Smooth muscle cell (in vitro differentiated cells): ENCODE data around the gene CERS1. TPM values are rescaled to one million over a fixed set of nuclear protein-coding genes. Genes with fewer than 3 reads are reported as not detected.
A peak's percentile ranks its signal among the peaks of the same experiment; 100 is the strongest.

Experiments used
- DNase-seq: peaks from one replicate; lab custom pipeline; 2025; ENCODE audit not compliant: unreplicated experiment; lab: John Stamatoyannopoulos, UW
- H2AFZ ChIP-seq: fragments of 200-600 bp; sonication (generic); 2 replicates; pipeline ENCODE4 v1.6.0; 2016; ENCODE audit warnings: antibody characterized with exemption, low read depth, mild to moderate bottlenecking
- H3F3A ChIP-seq: fragments of 200-600 bp; sonication (generic); 2 replicates; pipeline ENCODE4 v1.6.0; 2017; ENCODE audit warnings: antibody characterized with exemption, low read depth
- H3K27ac ChIP-seq: fragments of 200-600 bp; sonication (generic); 2 replicates; pipeline ENCODE4 v1.5.1; 2016; ENCODE audit warnings: low read depth, mild to moderate bottlenecking
- H3K27me3 ChIP-seq: fragments of 200-600 bp; sonication (generic); 2 replicates; pipeline ENCODE4 v1.6.1; 2016; ENCODE audit warnings: low read depth, mild to moderate bottlenecking
- H3K36me3 ChIP-seq: fragments of 200-600 bp; sonication (generic); 2 replicates; pipeline ENCODE4 v1.5.1; 2016; ENCODE audit warnings: low read depth
- H3K4me1 ChIP-seq: fragments of 200-600 bp; sonication (generic); 2 replicates; pipeline ENCODE4 v1.5.1; 2016; ENCODE audit warnings: low read depth
- H3K4me2 ChIP-seq: fragments of 200-600 bp; sonication (generic); 2 replicates; pipeline ENCODE4 v1.6.0; 2016; ENCODE audit warnings: mild to moderate bottlenecking
- H3K4me3 ChIP-seq: fragments of 200-600 bp; sonication (generic); 2 replicates; pipeline ENCODE4 v1.5.1; 2016; ENCODE audit warnings: mild to moderate bottlenecking
- H3K79me2 ChIP-seq: fragments of 200-600 bp; sonication (generic); 2 replicates; pipeline ENCODE4 v1.6.0; 2016; ENCODE audit warnings: low read depth, mild to moderate bottlenecking
- H3K9ac ChIP-seq: fragments of 200-600 bp; sonication (generic); 2 replicates; pipeline ENCODE4 v1.6.0; 2016; ENCODE audit warnings: low read depth
- H3K9me3 ChIP-seq: fragments of 200-600 bp; sonication (generic); replicated peaks from 2 replicates; pipeline ENCODE4 v1.5.1; 2016; ENCODE audit warnings: low read depth
- H4K20me1 ChIP-seq: fragments of 200-600 bp; sonication (generic); 2 replicates; pipeline ENCODE4 v1.6.0; 2016; ENCODE audit warnings: low read depth
- WGBS: methylation state at CpG from one replicate; pipeline ENCODE4 v1.1.7; 2016; ENCODE audit warnings: low lambda C conversion rate; 5-methylcytosine and 5-hydroxymethylcytosine counted together
- polyA plus RNA-seq: library from polyadenylated mRNA; unstranded; fragments of >200 nt; fragmentation: Nextera tagmentation; extraction: Ambion mirVana; gene quantifications from 2 replicates; pipeline ENCODE4 v1.2.1, GENCODE V29; 2016
- total RNA-seq: library from RNA; depleted of rRNA; stranded (reverse); fragments of >200 nt; gene quantifications from 2 replicates; pipeline ENCODE4 v1.2.3, GENCODE V29; 2014
- TF ChIP-seq, protein P1 (sequence below): fragments of 200-600 bp; sonication (generic); IDR thresholded peaks from 2 replicates; pipeline ENCODE4 v1.5.1; 2017; ENCODE audit warnings: borderline replicate concordance, mild to moderate bottlenecking, antibody characterized with exemption; ENCODE audit not compliant: insufficient read depth, poor library complexity, severe bottlenecking

CERS1 gene
- total and polyA plus RNA-seq, 2 experiments from 2014 or later, result 2.4 to 4.2 TPM

DNA sequence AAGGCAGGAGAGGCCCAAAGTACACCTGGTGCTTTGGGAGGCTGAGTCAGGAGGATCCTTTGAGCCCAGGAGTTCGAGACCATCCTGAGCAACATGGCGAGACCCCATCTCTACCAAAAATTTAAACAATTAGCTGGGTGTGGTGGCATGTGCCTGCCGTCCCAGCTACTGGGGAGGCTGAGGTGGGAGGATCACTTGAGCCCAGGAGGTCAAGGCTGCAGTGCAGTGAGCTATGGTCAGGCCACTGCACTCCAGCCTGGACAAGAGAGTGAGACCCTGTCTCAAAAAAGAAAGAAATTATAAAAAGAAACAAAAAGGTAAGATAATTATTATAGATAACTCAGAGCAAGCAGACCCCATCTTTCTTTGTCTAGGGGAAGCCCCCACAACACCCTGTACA, 43.2 kb upstream of the CERS1 start:
- no peak overlapping the region for H3K4me3 ChIP-seq
- H3K79me2 ChIP-seq, result peaks cover 20% of the 10 kb centered on the region
- no peaks in the 10 kb centered on the region for H3K27me3 ChIP-seq
- TF ChIP-seq, protein P1, sequence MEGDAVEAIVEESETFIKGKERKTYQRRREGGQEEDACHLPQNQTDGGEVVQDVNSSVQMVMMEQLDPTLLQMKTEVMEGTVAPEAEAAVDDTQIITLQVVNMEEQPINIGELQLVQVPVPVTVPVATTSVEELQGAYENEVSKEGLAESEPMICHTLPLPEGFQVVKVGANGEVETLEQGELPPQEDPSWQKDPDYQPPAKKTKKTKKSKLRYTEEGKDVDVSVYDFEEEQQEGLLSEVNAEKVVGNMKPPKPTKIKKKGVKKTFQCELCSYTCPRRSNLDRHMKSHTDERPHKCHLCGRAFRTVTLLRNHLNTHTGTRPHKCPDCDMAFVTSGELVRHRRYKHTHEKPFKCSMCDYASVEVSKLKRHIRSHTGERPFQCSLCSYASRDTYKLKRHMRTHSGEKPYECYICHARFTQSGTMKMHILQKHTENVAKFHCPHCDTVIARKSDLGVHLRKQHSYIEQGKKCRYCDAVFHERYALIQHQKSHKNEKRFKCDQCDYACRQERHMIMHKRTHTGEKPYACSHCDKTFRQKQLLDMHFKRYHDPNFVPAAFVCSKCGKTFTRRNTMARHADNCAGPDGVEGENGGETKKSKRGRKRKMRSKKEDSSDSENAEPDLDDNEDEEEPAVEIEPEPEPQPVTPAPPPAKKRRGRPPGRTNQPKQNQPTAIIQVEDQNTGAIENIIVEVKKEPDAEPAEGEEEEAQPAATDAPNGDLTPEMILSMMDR, result no peak
- WGBS, result 90% methylated on average over 3 of the region's 3 CpGs
- no peaks in the 10 kb centered on the region for H3K36me3 ChIP-seq
- H3K9me3 ChIP-seq, result no peaks in the 10 kb centered on the region
- H3K4me2 ChIP-seq, result peak overlapping the region; percentile 99
- H3K4me1 ChIP-seq, result peaks cover 6% of the 10 kb centered on the region
- H3K27ac ChIP-seq, result no peak overlapping the region
- peaks cover 14% of the 10 kb centered on the region for H4K20me1 ChIP-seq
- H3K9ac ChIP-seq, result no peak overlapping the region
- no peak overlapping the region for H2AFZ ChIP-seq
- H3F3A ChIP-seq, result no peaks in the 10 kb centered on the region
- DNase-seq, result no peak

DNA sequence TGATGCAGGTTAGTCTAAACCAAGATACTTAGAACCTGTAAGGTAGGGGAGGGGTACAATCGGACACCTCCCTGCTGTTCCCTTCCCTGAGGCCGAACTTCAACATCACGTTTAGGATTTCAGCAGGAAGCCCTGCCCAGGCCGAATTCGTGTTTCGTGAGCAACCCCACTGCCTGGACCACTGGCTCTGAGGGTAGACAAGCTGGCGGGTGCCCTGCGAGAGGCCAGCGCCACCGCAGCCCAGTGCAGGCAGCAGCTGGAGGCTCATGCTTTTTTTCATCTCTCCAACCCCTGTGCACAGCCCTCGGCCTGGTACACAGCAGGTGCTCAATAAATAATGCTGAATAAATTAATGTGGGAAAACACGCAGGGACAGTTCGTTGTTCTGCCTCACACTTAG, 37.3 kb upstream of the CERS1 start:
- no peaks in the 10 kb centered on the region for H3K79me2 ChIP-seq
- H3K27ac ChIP-seq, result no peak overlapping the region
- 80% methylated on average over 13 of the region's 13 CpGs for WGBS
- no peaks in the 10 kb centered on the region for H3K4me1 ChIP-seq
- no peak overlapping the region for H2AFZ ChIP-seq
- H3K36me3 ChIP-seq, result no peaks in the 10 kb centered on the region
- no peak overlapping the region for H3K9ac ChIP-seq
- no peaks in the 10 kb centered on the region for H3K9me3 ChIP-seq
- no peaks in the 10 kb centered on the region for H3K27me3 ChIP-seq
- H3K4me3 ChIP-seq, result no peak overlapping the region
- H4K20me1 ChIP-seq, result peaks cover 24% of the 10 kb centered on the region
- H3F3A ChIP-seq, result no peaks in the 10 kb centered on the region
- DNase-seq, result no peak
- TF ChIP-seq, protein P1, result no peak
- H3K4me2 ChIP-seq, result no peak overlapping the region

DNA sequence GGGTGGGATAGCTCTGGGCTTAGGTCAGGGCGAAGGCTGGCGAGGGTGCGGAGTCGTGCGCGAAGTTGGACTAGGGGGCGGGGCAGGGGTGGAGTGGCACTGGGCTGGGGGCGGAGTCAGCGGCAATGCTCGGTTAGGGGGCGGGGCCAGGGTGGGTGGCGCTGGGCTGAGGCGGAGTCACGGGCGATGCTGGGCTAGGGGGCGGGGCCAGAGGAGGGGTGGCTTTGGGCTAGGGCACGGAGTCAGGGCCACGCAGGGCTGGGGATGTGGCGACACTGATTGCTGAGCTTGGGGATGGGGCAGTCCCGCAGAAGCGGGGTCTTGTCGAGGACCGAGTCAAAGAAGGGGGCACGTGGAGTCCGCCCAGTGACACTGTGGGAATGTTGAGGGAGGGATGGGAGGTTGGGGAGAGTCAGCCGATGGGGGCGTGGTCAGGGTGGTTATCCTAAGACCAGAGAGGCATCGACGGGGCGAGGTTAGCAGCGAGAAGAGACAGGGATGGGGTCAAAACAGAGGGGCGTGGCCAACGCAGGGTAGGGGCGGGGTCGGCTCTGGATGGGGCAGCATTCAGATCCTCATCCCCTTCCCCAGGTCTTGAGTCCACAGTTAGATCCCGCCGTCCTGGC, 36.4 kb upstream of the CERS1 start:
- H3F3A ChIP-seq, result no peaks in the 10 kb centered on the region
- no peaks in the 10 kb centered on the region for H3K36me3 ChIP-seq
- H3K27ac ChIP-seq, result no peak overlapping the region
- H3K79me2 ChIP-seq, result no peaks in the 10 kb centered on the region
- H3K9me3 ChIP-seq, result no peaks in the 10 kb centered on the region
- H3K4me1 ChIP-seq, result no peaks in the 10 kb centered on the region
- 11% methylated on average over 21 of the region's 37 CpGs for WGBS
- peaks cover 27% of the 10 kb centered on the region for H4K20me1 ChIP-seq
- H3K4me2 ChIP-seq, result peak overlapping the region; percentile 30
- peak; percentile 78 for DNase-seq
- H3K27me3 ChIP-seq, result no peaks in the 10 kb centered on the region
- no peak overlapping the region for H3K9ac ChIP-seq
- no peak overlapping the region for H3K4me3 ChIP-seq
- TF ChIP-seq, protein P1, result no peak
- H2AFZ ChIP-seq, result no peak overlapping the region
